Type B pancreatic cell (in vitro differentiated cells): Measurements from ENCODE around the gene STAC3. TPM values are rescaled to one million over a fixed set of nuclear protein-coding genes. Genes with fewer than 3 reads are reported as not detected.

ENCODE experiments used
- DNase-seq: peaks from one replicate; pipeline ENCODE4 v3.0.0; 2021; ENCODE audit warnings: mixed read lengths; ENCODE audit not compliant: unreplicated experiment; ENCODE audit errors: extremely low spot score
- H3K27ac Mint-ChIP-seq: 2 replicates; pipeline ENCODE4 v1.8.0; 2021; ENCODE audit warnings: mild to moderate bottlenecking, mixed read lengths
- H3K27me3 Mint-ChIP-seq: 2 replicates; pipeline ENCODE4 v1.8.0; 2021; ENCODE audit warnings: mixed read lengths
- H3K36me3 Mint-ChIP-seq: 2 replicates; pipeline ENCODE4 v1.8.0; 2021; ENCODE audit warnings: mixed read lengths
- H3K4me1 Mint-ChIP-seq: one replicate; pipeline ENCODE4 v1.8.0; 2021; ENCODE audit warnings: mixed read lengths; ENCODE audit not compliant: unreplicated experiment
- H3K4me3 Mint-ChIP-seq: 2 replicates; pipeline ENCODE4 v1.8.0; 2021; ENCODE audit warnings: mild to moderate bottlenecking, mixed read lengths
- H3K9me3 Mint-ChIP-seq: 2 replicates; pipeline ENCODE4 v1.8.0; 2021; ENCODE audit warnings: mixed read lengths
- CTCF ChIP-seq: fragments of 200-600 bp; sonication (generic); conservative IDR thresholded peaks from 2 replicates; pipeline ENCODE4 v1.5.0; 2021; ENCODE audit warnings: antibody characterized with exemption, mild to moderate bottlenecking
- total RNA-seq: library from RNA; stranded (reverse); gene quantifications from 2 replicates; pipeline ENCODE4 v1.2.1, GENCODE V29; 2021; ENCODE audit warnings: low replicate concordance

STAC3 gene
- total RNA-seq, 1 donor from 2014 or later = 4.8 TPM

GRCh38 chr12:57261428-57261865 is 10.5 kb upstream of the STAC3 start:
- H3K4me1 Mint-ChIP-seq = peaks cover 6% of the 10 kb centered on the region
- H3K36me3 Mint-ChIP-seq = peaks cover 13% of the 10 kb centered on the region
- no peaks in the 10 kb centered on the region for H3K27me3 Mint-ChIP-seq
- H3K4me3 Mint-ChIP-seq = no peak overlapping the region
- TF ChIP-seq CTCF = no peak
- no peak overlapping the region for H3K27ac Mint-ChIP-seq
- no peak for DNase-seq
- H3K9me3 Mint-ChIP-seq = no peaks in the 10 kb centered on the region

GRCh38 chr12:57260366-57260765 is 9.4 kb upstream of the STAC3 start:
- H3K36me3 Mint-ChIP-seq = peaks cover 19% of the 10 kb centered on the region
- H3K4me3 Mint-ChIP-seq = no peak overlapping the region
- H3K27ac Mint-ChIP-seq = no peak overlapping the region
- no peaks in the 10 kb centered on the region for H3K27me3 Mint-ChIP-seq
- TF ChIP-seq CTCF = no peak
- no peaks in the 10 kb centered on the region for H3K9me3 Mint-ChIP-seq
- DNase-seq = no peak
- peaks cover 10% of the 10 kb centered on the region for H3K4me1 Mint-ChIP-seq

GRCh38 chr12:57258977-57259970 is 8.3 kb upstream of the STAC3 start:
- H3K27me3 Mint-ChIP-seq = no peaks in the 10 kb centered on the region
- H3K4me3 Mint-ChIP-seq = no peak overlapping the region
- DNase-seq = no peak
- peaks cover 22% of the 10 kb centered on the region for H3K36me3 Mint-ChIP-seq
- H3K9me3 Mint-ChIP-seq = no peaks in the 10 kb centered on the region
- no peak overlapping the region for H3K27ac Mint-ChIP-seq
- no peak for TF ChIP-seq CTCF
- peaks cover 10% of the 10 kb centered on the region for H3K4me1 Mint-ChIP-seq

GRCh38 chr12:57255916-57256315 is 4.9 kb upstream of the STAC3 start:
- H3K9me3 Mint-ChIP-seq = no peaks in the 10 kb centered on the region
- H3K4me3 Mint-ChIP-seq = no peak overlapping the region
- no peaks in the 10 kb centered on the region for H3K27me3 Mint-ChIP-seq
- no peak overlapping the region for H3K27ac Mint-ChIP-seq
- no peak for TF ChIP-seq CTCF
- no peak for DNase-seq
- peaks cover 18% of the 10 kb centered on the region for H3K36me3 Mint-ChIP-seq
- peaks cover 15% of the 10 kb centered on the region for H3K4me1 Mint-ChIP-seq

- Mint-ChIP-seq H3K27me3 (no peaks in the 10 kb centered on the region), H3K27ac (no peak overlapping the region), H3K36me3 (peaks cover 15% of the 10 kb centered on the region), H3K4me3 (no peak overlapping the region), H3K9me3 (no peaks in the 10 kb centered on the region), H3K4me1 (peaks cover 11% of the 10 kb centered on the region)
- DNase-seq = no peak
- no peak for TF ChIP-seq CTCF
Measured at GRCh38 chr12:57254506-57255280, 3.7 kb upstream of the STAC3 start.
